ENCODE results near the gene FRAT1. TPM values are rescaled to one million over a fixed set of nuclear protein-coding genes. Genes with fewer than 3 reads are reported as not detected.

The FRAT1 gene
- 1 to 10 TPM; 3.0 to 3.2 TPM for total RNA-seq

DNA sequence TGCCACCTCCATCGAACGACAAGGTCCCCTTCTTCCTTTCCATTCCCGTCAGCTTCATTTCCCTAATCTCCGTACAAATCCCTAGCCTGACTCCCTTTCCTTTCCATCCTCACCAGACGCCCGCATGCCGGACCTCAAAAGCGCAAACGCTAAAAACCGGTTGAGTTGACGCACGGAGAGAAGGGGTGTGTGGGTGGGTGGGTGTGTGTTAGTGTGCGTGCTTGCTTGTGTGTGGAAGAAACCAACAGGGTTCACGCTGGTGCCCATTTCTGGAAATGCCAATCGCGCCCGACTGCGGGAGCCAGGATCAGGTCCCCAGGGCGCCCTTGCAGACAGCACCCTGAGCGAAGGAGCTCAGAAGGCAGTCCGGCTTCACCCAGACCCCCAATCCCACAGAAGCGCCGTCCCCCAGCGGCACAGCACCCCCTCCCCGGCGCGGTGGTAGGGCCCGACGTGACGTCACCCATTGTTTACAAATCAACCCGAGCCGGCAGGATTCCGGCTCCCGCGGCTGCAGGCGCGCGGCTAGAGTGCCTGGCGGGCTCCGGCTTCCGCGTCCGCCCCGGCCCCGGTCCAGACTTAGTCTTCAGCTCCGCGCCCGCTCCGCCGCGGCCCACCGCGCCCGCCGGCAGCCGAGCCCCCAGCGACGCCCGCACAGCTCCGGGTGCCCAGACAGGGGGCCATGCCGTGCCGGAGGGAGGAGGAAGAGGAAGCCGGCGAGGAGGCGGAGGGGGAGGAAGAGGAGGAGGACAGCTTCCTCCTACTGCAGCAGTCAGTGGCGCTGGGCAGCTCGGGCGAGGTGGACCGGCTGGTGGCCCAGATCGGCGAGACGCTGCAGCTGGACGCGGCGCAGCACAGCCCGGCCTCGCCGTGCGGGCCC is at the start of gene FRAT1:
Gene FRAT1 (plus strand): TSS at position 500 of the 880 bp plus-strand sequence. CDS start 183 bp downstream, at position 683.
- Mint-ChIP-seq H3K9me3 (no peaks in the 10 kb centered on the region), H3K27me3 (peaks cover 2% of the 10 kb centered on the region), H3K4me3 (peak within 1 kb of the TSS; percentile 83), H3K36me3 (ENCODE audit: low read depth) (no peaks in the 10 kb centered on the region), H3K4me1 (ENCODE audit: low read depth) (peaks cover 21% of the 10 kb centered on the region), H3K27ac (peak within 1 kb of the TSS; percentile 99)
- TF ChIP-seq CTCF (IDR thresholded peaks at IDR 0.05), result no peak
- intact Hi-C loops (cut with micrococcal nuclease), result no loop called here
- ChIA-PET POLR2A (interaction anchor here (0.6 to 2.6 kb wide), 11 partner anchors 9 to 732 kb away, joined by 3 to 82 read pairs (median 4); partner anchors contain the start of genes ARHGAP19, FRAT2 and TM9SF3), CTCF (interaction anchor here (0.8 to 3.5 kb wide), 5 partner anchors 12 to 282 kb away, joined by 3 to 38 read pairs (median 4); partner anchors contain the start of gene FRAT2)
- peak; percentile 91 for DNase-seq
- peak; percentile 70 for ATAC-seq

GRCh38 chr10:97270523-97271154 is 48.4 kb upstream of the FRAT1 start:
- no peak for TF ChIP-seq CTCF (IDR thresholded peaks at IDR 0.05)
- no peaks in the 10 kb centered on the region for H3K27me3 Mint-ChIP-seq
- no peak for DNase-seq
- H3K36me3 Mint-ChIP-seq (ENCODE audit: low read depth), result peaks cover 4% of the 10 kb centered on the region
- H3K27ac Mint-ChIP-seq, result no peak overlapping the region
- ATAC-seq, result no peak
- H3K9me3 Mint-ChIP-seq, result peaks cover 1% of the 10 kb centered on the region
- POLR2A ChIA-PET, result no interaction called here
- CTCF ChIA-PET, result interaction anchor here (0.7 to 3.6 kb wide), 3 partner anchors 8 to 246 kb away, joined by 3 to 22 read pairs (median 3); no protein-coding TSS in a partner anchor
- peaks cover 3% of the 10 kb centered on the region for H3K4me1 Mint-ChIP-seq (ENCODE audit: low read depth)
- intact Hi-C loops (cut with micrococcal nuclease), result no loop called here
- H3K4me3 Mint-ChIP-seq, result no peak overlapping the region

DNA sequence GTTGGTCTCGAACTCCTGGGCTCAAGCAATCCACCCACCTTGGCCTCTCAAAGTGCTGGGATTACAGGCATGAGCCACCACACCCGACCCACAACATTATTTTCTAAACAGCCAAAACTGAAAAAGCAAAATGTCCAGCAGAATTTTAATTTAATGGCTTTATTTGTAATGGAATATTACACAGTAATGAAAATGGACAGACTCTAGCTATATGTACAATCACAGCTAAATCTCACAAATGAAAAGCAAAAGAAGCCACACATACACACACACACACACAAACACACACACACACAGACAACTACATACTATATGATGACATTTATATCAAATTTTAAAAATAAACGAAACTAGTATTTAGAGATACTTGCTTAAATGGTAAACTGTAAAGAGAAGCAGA is 45.4 kb upstream of the FRAT1 start:
- POLR2A ChIA-PET, result no interaction called here
- intact Hi-C loops (cut with micrococcal nuclease), result no loop called here
- no peak for TF ChIP-seq CTCF (IDR thresholded peaks at IDR 0.05)
- H3K36me3 Mint-ChIP-seq (ENCODE audit: low read depth), result no peaks in the 10 kb centered on the region
- DNase-seq (no peak), ATAC-seq (no peak)
- H3K4me3 Mint-ChIP-seq, result no peak overlapping the region
- H3K4me1 Mint-ChIP-seq (ENCODE audit: low read depth), result peaks cover 5% of the 10 kb centered on the region
- H3K27ac Mint-ChIP-seq, result no peak overlapping the region
- CTCF ChIA-PET, result interaction anchor here (0.9 kb wide), 1 partner anchor 8 kb away, joined by 3 read pairs; no protein-coding TSS in a partner anchor
- peaks cover 1% of the 10 kb centered on the region for H3K9me3 Mint-ChIP-seq
- no peaks in the 10 kb centered on the region for H3K27me3 Mint-ChIP-seq

- no peak overlapping the region for H3K27ac Mint-ChIP-seq
- no peaks in the 10 kb centered on the region for H3K36me3 Mint-ChIP-seq (ENCODE audit: low read depth)
- no peak for TF ChIP-seq CTCF (IDR thresholded peaks at IDR 0.05)
- DNase-seq, result no peak
- H3K4me1 Mint-ChIP-seq (ENCODE audit: low read depth), result peaks cover 8% of the 10 kb centered on the region
- no peaks in the 10 kb centered on the region for H3K27me3 Mint-ChIP-seq
- ATAC-seq, result no peak
- H3K9me3 Mint-ChIP-seq, result peaks cover 1% of the 10 kb centered on the region
- intact Hi-C loops (cut with micrococcal nuclease), result no loop called here
- POLR2A ChIA-PET, result no interaction called here
- H3K4me3 Mint-ChIP-seq, result no peak overlapping the region
- CTCF ChIA-PET, result interaction anchor here (0.9 kb wide), 1 partner anchor 9 kb away, joined by 3 read pairs; no protein-coding TSS in a partner anchor
Measured at GRCh38 chr10:97274828-97275227, 44.2 kb upstream of the FRAT1 start.
